Astrocyte (in vitro differentiated cells and primary cell): Measurements from ENCODE around the gene IFITM2.

ENCODE experiments used
- CTCF ChIP-seq: IDR thresholded peaks from 2 replicates; pipeline ENCODE4 v1.5.1; 2011; ENCODE audit warnings: low read depth, mild to moderate bottlenecking, inconsistent platforms, low read length, moderate library complexity; ENCODE audit not compliant: insufficient read depth
- EZH2 ChIP-seq: IDR thresholded peaks from 2 replicates; pipeline ENCODE4 v1.6.1; 2012; ENCODE audit warnings: mild to moderate bottlenecking, low read length, inconsistent platforms; ENCODE audit not compliant: insufficient read depth

- TF ChIP-seq CTCF (no peak), EZH2 (no peak)
These were observed 28.4 kb downstream of the IFITM2 start for GRCh38 chr11:335779-336658.
